SK-N-SH treated with all-trans-retinoic acid at 6 μM for 48 hours (cell line): ENCODE results near the gene FGFR4.

ENCODE experiments used
- ATAC-seq: fragments of 200-7000 bp; cut with Tn5 transposase; 3 replicates; pipeline ENCODE4 v1.9.1; 2020; ENCODE audit warnings: mild to moderate bottlenecking, moderate library complexity
- ARNTL ChIP-seq: fragments of 450-650 bp; formaldehyde crosslinking; IDR thresholded peaks from 2 replicates; pipeline ENCODE4 v1.5.0; 2020; ENCODE audit warnings: low read depth, mild to moderate bottlenecking, moderate library complexity, borderline replicate concordance
- BACH2 ChIP-seq: fragments of 250-450 bp; sonication (Bioruptor Pico); IDR thresholded peaks from 2 replicates; pipeline ENCODE4 v1.9.0; 2021; ENCODE audit warnings: mild to moderate bottlenecking, borderline replicate concordance
- CSDC2 ChIP-seq: fragments of 250-450 bp; sonication (Bioruptor Pico); IDR thresholded peaks from 2 replicates; pipeline ENCODE4 v1.5.0; 2020; ENCODE audit warnings: mild to moderate bottlenecking, moderate library complexity
- ESRRG ChIP-seq: fragments of 250-450 bp; sonication (Bioruptor Pico); IDR thresholded peaks from 2 replicates; pipeline ENCODE4 v1.6.1; 2021; ENCODE audit warnings: mild to moderate bottlenecking
- GLIS3 ChIP-seq: fragments of 250-450 bp; sonication (Bioruptor Pico); IDR thresholded peaks from 2 replicates; pipeline ENCODE4 v1.5.0; 2020; ENCODE audit warnings: mild to moderate bottlenecking, moderate library complexity
- ISL1 ChIP-seq: fragments of 250-450 bp; sonication (Bioruptor Pico); IDR thresholded peaks from 2 replicates; pipeline ENCODE4 v2.1.2; 2022; ENCODE audit warnings: mild to moderate bottlenecking, moderate library complexity
- OSR1 ChIP-seq: fragments of 250-450 bp; sonication (Bioruptor Pico); IDR thresholded peaks from 2 replicates; pipeline ENCODE4 v1.8.0; 2022; ENCODE audit warnings: moderate library complexity, mild to moderate bottlenecking, inconsistent platforms
- PPARA ChIP-seq: fragments of 250-450 bp; sonication (Bioruptor Pico); IDR thresholded peaks from 2 replicates; pipeline ENCODE4 v1.5.0; 2020; ENCODE audit warnings: mild to moderate bottlenecking, borderline replicate concordance
- RARB ChIP-seq: fragments of 250-450 bp; sonication (Bioruptor Pico); IDR thresholded peaks from 2 replicates; pipeline ENCODE4 v1.8.0; 2021; ENCODE audit warnings: mild to moderate bottlenecking, moderate library complexity
- SNAI2 ChIP-seq: fragments of 250-450 bp; sonication (Bioruptor Pico); IDR thresholded peaks from 2 replicates; pipeline ENCODE4 v1.5.0; 2020; ENCODE audit warnings: mild to moderate bottlenecking, moderate library complexity
- TCF4 ChIP-seq: fragments of 250-450 bp; sonication (Bioruptor Pico); IDR thresholded peaks from 2 replicates; pipeline ENCODE4 v1.8.0; 2021; ENCODE audit warnings: mild to moderate bottlenecking, moderate library complexity, borderline replicate concordance
- TOX ChIP-seq: fragments of 250-450 bp; sonication (Bioruptor Pico); IDR thresholded peaks from 2 replicates; pipeline ENCODE4 v1.8.0; 2021; ENCODE audit warnings: mild to moderate bottlenecking, moderate library complexity, borderline replicate concordance
- ZC3H10 ChIP-seq: fragments of 250-450 bp; sonication (Bioruptor Pico); IDR thresholded peaks from 2 replicates; pipeline ENCODE4 v1.5.1; 2021; ENCODE audit warnings: mild to moderate bottlenecking, moderate library complexity
- ZFP3 ChIP-seq: fragments of 250-450 bp; sonication (Bioruptor Pico); IDR thresholded peaks from 2 replicates; pipeline ENCODE4 v1.5.0; 2020; ENCODE audit warnings: mild to moderate bottlenecking, moderate library complexity
- ZFP30 ChIP-seq: fragments of 450-650 bp; formaldehyde crosslinking; IDR thresholded peaks from 2 replicates; pipeline ENCODE4 v1.5.0; 2022; ENCODE audit warnings: mild to moderate bottlenecking, moderate library complexity
- ZNF565 ChIP-seq: fragments of 450-650 bp; formaldehyde crosslinking; conservative IDR thresholded peaks from 2 replicates; pipeline ENCODE4 v1.5.0; 2020; ENCODE audit warnings: low read depth, mild to moderate bottlenecking, moderate library complexity
- ZNF70 ChIP-seq: fragments of 450-650 bp; formaldehyde crosslinking; IDR thresholded peaks from 2 replicates; pipeline ENCODE4 v1.5.0; 2020; ENCODE audit warnings: mild to moderate bottlenecking, moderate library complexity
- ZNF8 ChIP-seq: fragments of 450-650 bp; formaldehyde crosslinking; IDR thresholded peaks from 2 replicates; pipeline ENCODE4 v1.5.0; 2020; ENCODE audit warnings: mild to moderate bottlenecking, moderate library complexity
- TF ChIP-seq, protein P1 (sequence below): fragments of 250-450 bp; sonication (Bioruptor Pico); IDR thresholded peaks from 2 replicates; pipeline ENCODE4 v1.5.0; 2020; ENCODE audit warnings: mild to moderate bottlenecking, moderate library complexity
- TF ChIP-seq, protein P2 (sequence below): fragments of 250-450 bp; sonication (Bioruptor Pico); IDR thresholded peaks from 2 replicates; pipeline ENCODE4 v1.8.0; 2020; ENCODE audit warnings: mild to moderate bottlenecking, moderate library complexity, borderline replicate concordance
- TF ChIP-seq, protein P3 (sequence below): fragments of 250-450 bp; sonication (Bioruptor Pico); IDR thresholded peaks from 2 replicates; pipeline ENCODE4 v1.5.1; 2020; ENCODE audit warnings: low read depth, mild to moderate bottlenecking, moderate library complexity

The FGFR4 gene

DNA sequence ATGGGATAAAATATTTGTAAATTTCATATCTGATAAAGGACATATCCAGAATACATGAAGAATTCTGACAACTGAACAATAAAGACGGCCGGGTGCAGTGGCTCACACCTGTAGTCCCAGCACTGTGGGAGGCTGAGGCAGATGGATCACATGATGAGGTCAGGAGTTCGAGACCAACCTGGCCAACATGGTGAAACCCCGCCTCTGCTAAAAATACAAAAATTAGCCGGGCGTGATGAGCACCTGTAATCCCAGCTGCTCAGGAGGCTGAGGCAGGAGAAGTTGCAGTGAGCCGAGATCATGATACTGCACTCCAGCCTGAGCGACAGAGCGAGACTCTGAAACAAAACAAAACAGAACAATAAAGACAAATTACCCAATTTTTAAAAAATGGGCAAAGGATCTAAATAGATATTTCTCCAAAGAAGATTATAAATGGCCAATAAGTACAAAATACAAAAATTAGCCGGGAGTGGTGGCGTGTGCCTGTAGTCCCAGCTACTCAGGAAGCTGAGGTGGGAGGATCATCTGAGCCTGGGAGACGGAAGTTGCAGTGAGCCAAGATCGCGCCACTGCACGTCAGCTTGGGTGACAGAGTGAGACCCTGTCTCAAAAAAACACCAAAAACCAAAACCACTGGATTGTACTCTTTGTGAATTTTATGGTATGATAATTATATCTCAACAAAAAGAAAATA, 37.2 kb downstream of the FGFR4 start:
- TF ChIP-seq OSR1 = no peak
- no peak for ATAC-seq

DNA sequence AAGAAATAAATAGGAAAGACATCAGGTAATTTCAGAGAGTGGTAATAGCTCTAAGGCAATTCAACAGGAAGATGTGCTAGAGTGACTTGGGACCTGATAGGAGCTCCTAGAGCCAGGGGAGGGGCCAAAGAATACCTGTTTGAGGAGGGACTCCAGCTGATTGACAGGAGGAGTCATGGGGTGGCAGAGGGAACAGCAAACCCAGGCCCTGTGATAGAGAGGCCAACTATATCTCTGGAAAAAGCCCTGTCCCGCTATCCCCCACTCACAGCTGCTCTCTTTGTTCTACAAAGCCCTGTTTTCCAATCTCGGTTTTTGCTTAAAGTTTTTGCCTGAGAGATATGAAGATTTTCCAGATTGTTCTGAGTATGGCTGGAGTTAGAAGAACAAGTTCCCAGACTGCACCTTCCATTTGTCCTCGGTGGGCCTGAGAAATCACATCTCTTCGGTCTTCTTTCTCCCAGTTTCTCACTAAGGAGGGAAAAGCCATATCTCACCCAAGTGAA, 37.8 kb downstream of the FGFR4 start:
- TF ChIP-seq ZC3H10 (CRISPR knock-in tag) (no peak), ZFP30 (CRISPR knock-in tag) (no peak), TCF4 (CRISPR knock-in tag) (no peak), ZNF565 (CRISPR knock-in tag) (no peak), PPARA (no peak), ZNF70 (CRISPR knock-in tag) (no peak), CSDC2 (no peak), ISL1 (no peak), ESRRG (CRISPR knock-in tag) (no peak), ARNTL (CRISPR knock-in tag) (no peak), RARB (CRISPR knock-in tag) (no peak)
- TF ChIP-seq, protein P1, sequence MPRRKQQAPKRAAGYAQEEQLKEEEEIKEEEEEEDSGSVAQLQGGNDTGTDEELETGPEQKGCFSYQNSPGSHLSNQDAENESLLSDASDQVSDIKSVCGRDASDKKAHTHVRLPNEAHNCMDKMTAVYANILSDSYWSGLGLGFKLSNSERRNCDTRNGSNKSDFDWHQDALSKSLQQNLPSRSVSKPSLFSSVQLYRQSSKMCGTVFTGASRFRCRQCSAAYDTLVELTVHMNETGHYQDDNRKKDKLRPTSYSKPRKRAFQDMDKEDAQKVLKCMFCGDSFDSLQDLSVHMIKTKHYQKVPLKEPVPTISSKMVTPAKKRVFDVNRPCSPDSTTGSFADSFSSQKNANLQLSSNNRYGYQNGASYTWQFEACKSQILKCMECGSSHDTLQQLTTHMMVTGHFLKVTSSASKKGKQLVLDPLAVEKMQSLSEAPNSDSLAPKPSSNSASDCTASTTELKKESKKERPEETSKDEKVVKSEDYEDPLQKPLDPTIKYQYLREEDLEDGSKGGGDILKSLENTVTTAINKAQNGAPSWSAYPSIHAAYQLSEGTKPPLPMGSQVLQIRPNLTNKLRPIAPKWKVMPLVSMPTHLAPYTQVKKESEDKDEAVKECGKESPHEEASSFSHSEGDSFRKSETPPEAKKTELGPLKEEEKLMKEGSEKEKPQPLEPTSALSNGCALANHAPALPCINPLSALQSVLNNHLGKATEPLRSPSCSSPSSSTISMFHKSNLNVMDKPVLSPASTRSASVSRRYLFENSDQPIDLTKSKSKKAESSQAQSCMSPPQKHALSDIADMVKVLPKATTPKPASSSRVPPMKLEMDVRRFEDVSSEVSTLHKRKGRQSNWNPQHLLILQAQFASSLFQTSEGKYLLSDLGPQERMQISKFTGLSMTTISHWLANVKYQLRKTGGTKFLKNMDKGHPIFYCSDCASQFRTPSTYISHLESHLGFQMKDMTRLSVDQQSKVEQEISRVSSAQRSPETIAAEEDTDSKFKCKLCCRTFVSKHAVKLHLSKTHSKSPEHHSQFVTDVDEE (CRISPR knock-in tag) = no peak
- TF ChIP-seq, protein P2, sequence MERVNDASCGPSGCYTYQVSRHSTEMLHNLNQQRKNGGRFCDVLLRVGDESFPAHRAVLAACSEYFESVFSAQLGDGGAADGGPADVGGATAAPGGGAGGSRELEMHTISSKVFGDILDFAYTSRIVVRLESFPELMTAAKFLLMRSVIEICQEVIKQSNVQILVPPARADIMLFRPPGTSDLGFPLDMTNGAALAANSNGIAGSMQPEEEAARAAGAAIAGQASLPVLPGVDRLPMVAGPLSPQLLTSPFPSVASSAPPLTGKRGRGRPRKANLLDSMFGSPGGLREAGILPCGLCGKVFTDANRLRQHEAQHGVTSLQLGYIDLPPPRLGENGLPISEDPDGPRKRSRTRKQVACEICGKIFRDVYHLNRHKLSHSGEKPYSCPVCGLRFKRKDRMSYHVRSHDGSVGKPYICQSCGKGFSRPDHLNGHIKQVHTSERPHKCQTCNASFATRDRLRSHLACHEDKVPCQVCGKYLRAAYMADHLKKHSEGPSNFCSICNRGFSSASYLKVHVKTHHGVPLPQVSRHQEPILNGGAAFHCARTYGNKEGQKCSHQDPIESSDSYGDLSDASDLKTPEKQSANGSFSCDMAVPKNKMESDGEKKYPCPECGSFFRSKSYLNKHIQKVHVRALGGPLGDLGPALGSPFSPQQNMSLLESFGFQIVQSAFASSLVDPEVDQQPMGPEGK = no peak
- ATAC-seq = no peak

DNA sequence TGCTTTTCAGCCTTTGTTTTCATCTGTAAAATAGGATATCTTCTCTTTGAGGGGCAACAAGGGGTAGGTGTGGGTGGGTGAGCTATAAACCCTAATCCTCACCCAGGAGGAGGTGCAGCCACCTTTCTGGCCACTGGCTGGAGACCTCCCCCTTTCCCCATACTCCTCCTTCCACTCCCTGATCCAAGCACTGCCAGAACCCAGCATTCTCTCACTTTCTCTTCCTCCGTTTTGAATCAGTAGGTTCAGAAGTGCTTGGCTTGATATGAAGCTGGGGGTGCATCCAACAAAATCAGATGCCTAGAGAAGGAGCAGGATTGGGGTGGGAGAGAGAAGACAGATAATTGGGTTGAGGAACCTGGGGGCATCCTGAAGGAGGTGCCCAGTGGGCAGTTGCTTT, 40.1 kb downstream of the FGFR4 start:
- no peak for TF ChIP-seq ZFP3 (CRISPR knock-in tag)
- TF ChIP-seq BACH2 (CRISPR knock-in tag) = no peak
- no peak for TF ChIP-seq ARNTL (CRISPR knock-in tag)
- no peak for TF ChIP-seq RARB (CRISPR knock-in tag)
- TF ChIP-seq TOX (CRISPR knock-in tag) = no peak
- no peak for TF ChIP-seq OSR1
- no peak for TF ChIP-seq ISL1
- no peak for TF ChIP-seq ZNF565 (CRISPR knock-in tag)
- no peak for TF ChIP-seq TCF4 (CRISPR knock-in tag)
- TF ChIP-seq GLIS3 = no peak
- no peak for TF ChIP-seq ESRRG (CRISPR knock-in tag)
- no peak for TF ChIP-seq ZNF70 (CRISPR knock-in tag)
- TF ChIP-seq, protein P1 (CRISPR knock-in tag) = no peak
- TF ChIP-seq ZC3H10 (CRISPR knock-in tag) = no peak
- TF ChIP-seq ZNF8 (CRISPR knock-in tag) = no peak
- no peak for TF ChIP-seq ZFP30 (CRISPR knock-in tag)
- TF ChIP-seq PPARA = no peak
- ATAC-seq = no peak

DNA sequence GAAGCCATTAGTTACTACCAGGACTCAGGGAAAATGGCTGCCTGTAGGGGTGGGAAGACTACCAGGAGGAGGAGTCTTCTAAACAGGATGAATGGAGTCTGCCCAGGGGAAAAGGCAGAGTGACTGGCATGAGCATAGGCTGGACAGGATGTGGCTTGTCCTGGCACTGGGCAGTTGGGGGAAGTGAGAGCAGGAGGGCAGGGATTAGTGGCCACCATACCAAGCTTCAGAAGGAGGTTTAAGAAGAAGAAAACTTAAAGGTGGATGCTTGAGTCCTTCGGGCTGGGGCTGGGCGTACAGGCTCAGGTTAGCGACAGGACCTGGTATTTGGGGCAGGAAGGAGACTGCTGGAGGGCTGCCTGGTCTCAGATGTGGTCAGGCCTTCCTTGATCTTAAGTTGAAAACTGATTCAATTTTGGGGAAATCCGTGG, 41.9 kb downstream of the FGFR4 start:
- ATAC-seq = no peak
- TF ChIP-seq ESRRG (CRISPR knock-in tag) (no peak), ZFP30 (CRISPR knock-in tag) (no peak), BACH2 (CRISPR knock-in tag) (no peak), ARNTL (CRISPR knock-in tag) (no peak), SNAI2 (CRISPR knock-in tag) (no peak), RARB (CRISPR knock-in tag) (no peak), ZFP3 (CRISPR knock-in tag) (no peak), TOX (CRISPR knock-in tag) (no peak)
- TF ChIP-seq, protein P3, sequence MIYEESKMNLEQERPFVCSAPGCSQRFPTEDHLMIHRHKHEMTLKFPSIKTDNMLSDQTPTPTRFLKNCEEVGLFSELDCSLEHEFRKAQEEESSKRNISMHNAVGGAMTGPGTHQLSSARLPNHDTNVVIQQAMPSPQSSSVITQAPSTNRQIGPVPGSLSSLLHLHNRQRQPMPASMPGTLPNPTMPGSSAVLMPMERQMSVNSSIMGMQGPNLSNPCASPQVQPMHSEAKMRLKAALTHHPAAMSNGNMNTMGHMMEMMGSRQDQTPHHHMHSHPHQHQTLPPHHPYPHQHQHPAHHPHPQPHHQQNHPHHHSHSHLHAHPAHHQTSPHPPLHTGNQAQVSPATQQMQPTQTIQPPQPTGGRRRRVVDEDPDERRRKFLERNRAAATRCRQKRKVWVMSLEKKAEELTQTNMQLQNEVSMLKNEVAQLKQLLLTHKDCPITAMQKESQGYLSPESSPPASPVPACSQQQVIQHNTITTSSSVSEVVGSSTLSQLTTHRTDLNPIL (CRISPR knock-in tag) = no peak
- TF ChIP-seq, all 23 proteins: peak for 0
